Astrocyte (in vitro differentiated cells and primary cell): Measurements from ENCODE around the gene EVC2.

Experiments used
- EZH2 ChIP-seq: IDR thresholded peaks from 2 replicates; pipeline ENCODE4 v1.6.1; 2012; ENCODE audit warnings: mild to moderate bottlenecking, low read length, inconsistent platforms; ENCODE audit not compliant: insufficient read depth
- TF ChIP-seq, protein P1 (sequence below): IDR thresholded peaks from 2 replicates; pipeline ENCODE4 v1.5.1; 2011; ENCODE audit warnings: low read depth, mild to moderate bottlenecking, inconsistent platforms, low read length, moderate library complexity; ENCODE audit not compliant: insufficient read depth

GRCh38 chr4:5704276-5704675, 4.1 kb downstream of the EVC2 start:
- no peak for TF ChIP-seq EZH2
- TF ChIP-seq, protein P1, sequence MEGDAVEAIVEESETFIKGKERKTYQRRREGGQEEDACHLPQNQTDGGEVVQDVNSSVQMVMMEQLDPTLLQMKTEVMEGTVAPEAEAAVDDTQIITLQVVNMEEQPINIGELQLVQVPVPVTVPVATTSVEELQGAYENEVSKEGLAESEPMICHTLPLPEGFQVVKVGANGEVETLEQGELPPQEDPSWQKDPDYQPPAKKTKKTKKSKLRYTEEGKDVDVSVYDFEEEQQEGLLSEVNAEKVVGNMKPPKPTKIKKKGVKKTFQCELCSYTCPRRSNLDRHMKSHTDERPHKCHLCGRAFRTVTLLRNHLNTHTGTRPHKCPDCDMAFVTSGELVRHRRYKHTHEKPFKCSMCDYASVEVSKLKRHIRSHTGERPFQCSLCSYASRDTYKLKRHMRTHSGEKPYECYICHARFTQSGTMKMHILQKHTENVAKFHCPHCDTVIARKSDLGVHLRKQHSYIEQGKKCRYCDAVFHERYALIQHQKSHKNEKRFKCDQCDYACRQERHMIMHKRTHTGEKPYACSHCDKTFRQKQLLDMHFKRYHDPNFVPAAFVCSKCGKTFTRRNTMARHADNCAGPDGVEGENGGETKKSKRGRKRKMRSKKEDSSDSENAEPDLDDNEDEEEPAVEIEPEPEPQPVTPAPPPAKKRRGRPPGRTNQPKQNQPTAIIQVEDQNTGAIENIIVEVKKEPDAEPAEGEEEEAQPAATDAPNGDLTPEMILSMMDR = no peak
